Right lobe of liver (tissue), 4 donors: ENCODE measurements around the gene FABP7.

Source experiments
- CTCF ChIP-seq, 4 donors: fragments of 200-600 bp in 3 of 4; fragments of 450-650 bp in 1 of 4; IDR thresholded peaks; one replicate each; pipeline versions ENCODE4 v1.5.1 to v1.8.0; 2016 to 2022; ENCODE audit warnings: antibody characterized with exemption in 4 of 4, mild to moderate bottlenecking in 2 of 4
- POLR2A ChIP-seq: fragments of 450-650 bp; IDR thresholded peaks from one replicate; pipeline ENCODE4 v1.6.1; 2017; ENCODE audit warnings: antibody characterized with exemption, mild to moderate bottlenecking
- donor health status: DM: no; HTN: no; CAD: no.
- donor health status: DM: no; HTN: no; CAD: no.
- donor health status: DM: no; HTN: yes; CAD: no.

- no peak for TF ChIP-seq CTCF (IDR thresholded peaks at IDR 0.05)
- TF ChIP-seq POLR2A, result no peak
Measured at GRCh38 chr6:122758927-122759334, 20.6 kb upstream of the FABP7 start.
